Neural cell (in vitro differentiated cells): Measurements from ENCODE around the gene TACC2. TPM values are rescaled to one million over a fixed set of nuclear protein-coding genes. Genes with fewer than 3 reads are reported as not detected.

Experiments
- H2AFZ ChIP-seq: fragments of 200-600, 300-800 bp; sonication (generic), shearing (Covaris generic); 2 replicates; pipeline ENCODE4 v1.6.0; 2014; ENCODE audit warnings: low read depth, mild to moderate bottlenecking, antibody characterized with exemption, low read length, moderate library complexity
- H3F3A ChIP-seq: fragments of 200-600 bp; shearing (Covaris generic); 2 replicates; pipeline ENCODE4 v1.6.1; 2016; ENCODE audit warnings: mild to moderate bottlenecking, moderate library complexity, mixed read lengths, antibody characterized with exemption, low read length; ENCODE audit not compliant: insufficient read depth, poor library complexity, severe bottlenecking
- H3K27ac ChIP-seq: fragments of 200-600, 300-800 bp; sonication (generic), shearing (Covaris generic); 2 replicates; pipeline ENCODE4 v1.5.1; 2014; ENCODE audit warnings: mild to moderate bottlenecking, low read length, moderate library complexity
- H3K27me3 ChIP-seq: fragments of 300-800, 200-600 bp; sonication (generic), shearing (Covaris generic); 2 replicates; pipeline ENCODE4 v1.6.0; 2014; ENCODE audit warnings: mild to moderate bottlenecking, low read depth, low read length, moderate library complexity; ENCODE audit not compliant: insufficient read depth
- H3K36me3 ChIP-seq: fragments of 300-800, 200-600 bp; sonication (generic), shearing (Covaris generic); 2 replicates; pipeline ENCODE4 v1.5.1; 2014; ENCODE audit warnings: mild to moderate bottlenecking, antibody characterized with exemption, low read length, moderate library complexity; ENCODE audit not compliant: insufficient read depth
- H3K4me2 ChIP-seq: fragments of 300-800, 200-600 bp; sonication (generic), shearing (Covaris generic); 2 replicates; pipeline ENCODE4 v1.6.0; 2014; ENCODE audit warnings: mild to moderate bottlenecking, low read length
- H3K4me3 ChIP-seq: fragments of 300-800, 200-600 bp; sonication (generic), shearing (Covaris generic); 2 replicates; pipeline ENCODE4 v1.5.1; 2014; ENCODE audit warnings: mild to moderate bottlenecking, low read length, moderate library complexity
- H3K79me2 ChIP-seq: fragments of 200-600 bp; shearing (Covaris generic); replicated peaks from 2 replicates; pipeline ENCODE4 v1.6.0; 2014; ENCODE audit warnings: mild to moderate bottlenecking, low read length, moderate library complexity; ENCODE audit not compliant: insufficient read depth
- H3K9ac ChIP-seq: fragments of 300-800, 200-600 bp; sonication (generic), shearing (Covaris generic); 2 replicates; pipeline ENCODE4 v1.6.1; 2016; ENCODE audit warnings: mild to moderate bottlenecking, low read length, mixed read lengths
- H3K9me2 ChIP-seq: fragments of 200-600 bp; shearing (Covaris generic); 2 replicates; pipeline ENCODE4 v1.6.1; 2016; ENCODE audit warnings: mild to moderate bottlenecking, low read length, mixed read lengths; ENCODE audit not compliant: insufficient read depth
- H3K9me3 ChIP-seq: fragments of 200-600, 300-800 bp; sonication (generic), shearing (Covaris generic); 2 replicates; pipeline ENCODE4 v1.6.1; 2016; ENCODE audit warnings: mild to moderate bottlenecking, mixed run types, low read length, moderate library complexity, mixed read lengths
- H4K20me1 ChIP-seq: fragments of 200-600 bp; shearing (Covaris generic); 2 replicates; pipeline ENCODE4 v1.6.1; 2016; ENCODE audit warnings: mild to moderate bottlenecking, mixed run types; ENCODE audit not compliant: insufficient read depth
- CTCF ChIP-seq: fragments of 450-650 bp; IDR thresholded peaks from 2 replicates; pipeline ENCODE4 v1.5.1; 2014; ENCODE audit warnings: antibody characterized with exemption, mild to moderate bottlenecking, moderate library complexity; ENCODE audit not compliant: poor library complexity, severe bottlenecking
- EP300 ChIP-seq: fragments of 450-650 bp; conservative IDR thresholded peaks from 2 replicates; pipeline ENCODE4 v1.6.1; 2014; ENCODE audit warnings: antibody characterized with exemption, mild to moderate bottlenecking, moderate library complexity; ENCODE audit not compliant: poor library complexity, severe bottlenecking
- EZH2 ChIP-seq: fragments of 200-600, 300-800 bp; shearing (Covaris generic), sonication (generic); IDR thresholded peaks from 2 replicates; pipeline ENCODE4 v1.6.1; 2014; ENCODE audit warnings: antibody characterized with exemption, low read length, borderline replicate concordance, mild to moderate bottlenecking; ENCODE audit not compliant: insufficient read depth, poor library complexity, severe bottlenecking
- MXI1 ChIP-seq: fragments of 450-650 bp; conservative IDR thresholded peaks from 2 replicates; pipeline ENCODE4 v1.6.1; 2014; ENCODE audit warnings: antibody characterized with exemption, mild to moderate bottlenecking; ENCODE audit not compliant: poor library complexity, severe bottlenecking
- POLR2AphosphoS5 ChIP-seq: IDR thresholded peaks from 2 replicates; pipeline ENCODE4 v1.6.1; 2012
- RAD21 ChIP-seq: fragments of 450-650 bp; conservative IDR thresholded peaks from 2 replicates; pipeline ENCODE4 v1.6.1; 2014; ENCODE audit warnings: antibody characterized with exemption, mild to moderate bottlenecking, moderate library complexity
- REST ChIP-seq: IDR thresholded peaks from 2 replicates; pipeline ENCODE4 v1.6.1; 2012; ENCODE audit warnings: borderline replicate concordance
- SMC3 ChIP-seq: fragments of 450-650 bp; conservative IDR thresholded peaks from 2 replicates; pipeline ENCODE4 v1.6.1; 2014; ENCODE audit warnings: antibody characterized with exemption, mild to moderate bottlenecking, moderate library complexity; ENCODE audit not compliant: poor library complexity
- TAF1 ChIP-seq: IDR thresholded peaks from 2 replicates; pipeline ENCODE4 v1.6.1; 2012; ENCODE audit warnings: low read depth
- polyA plus RNA-seq: library from polyadenylated mRNA; depleted of rRNA; stranded (reverse); fragments of >200 nt; gene quantifications from 2 replicates; pipeline ENCODE4 v1.2.3, GENCODE V29; 2014

Gene TACC2
- polyA plus RNA-seq, 1 donor from 2014 or later: 17.6 TPM

GRCh38 chr10:122178655-122179054 lies 189.7 kb downstream of the TACC2 start:
- no peaks in the 10 kb centered on the region for H3K36me3 ChIP-seq
- TF ChIP-seq REST: no peak
- no peak for TF ChIP-seq EZH2
- TF ChIP-seq MXI1: no peak
- no peak for TF ChIP-seq TAF1
- no peak for TF ChIP-seq POLR2AphosphoS5
- no peak for TF ChIP-seq SMC3
- TF ChIP-seq CTCF: no peak
- TF ChIP-seq RAD21: no peak
- TF ChIP-seq EP300: no peak
- no peaks in the 10 kb centered on the region for H3F3A ChIP-seq
- H3K4me2 ChIP-seq: no peak overlapping the region
- H2AFZ ChIP-seq: no peak overlapping the region
- H3K9ac ChIP-seq: no peak overlapping the region
- H3K4me3 ChIP-seq: no peak overlapping the region
- peaks cover 42% of the 10 kb centered on the region for H3K79me2 ChIP-seq
- no peaks in the 10 kb centered on the region for H3K9me2 ChIP-seq
- H3K27ac ChIP-seq: no peak overlapping the region
- peaks cover 5% of the 10 kb centered on the region for H4K20me1 ChIP-seq
- no peaks in the 10 kb centered on the region for H3K27me3 ChIP-seq
- H3K9me3 ChIP-seq: no peaks in the 10 kb centered on the region

- H3K4me3 ChIP-seq: no peak overlapping the region
- no peak overlapping the region for H3K9ac ChIP-seq
- no peak for TF ChIP-seq EP300
- no peaks in the 10 kb centered on the region for H3K27me3 ChIP-seq
- H3K27ac ChIP-seq: no peak overlapping the region
- H4K20me1 ChIP-seq: peaks cover 5% of the 10 kb centered on the region
- H3K79me2 ChIP-seq: peaks cover 22% of the 10 kb centered on the region
- no peaks in the 10 kb centered on the region for H3K9me2 ChIP-seq
- H3K9me3 ChIP-seq: no peaks in the 10 kb centered on the region
- no peaks in the 10 kb centered on the region for H3F3A ChIP-seq
- no peak overlapping the region for H3K4me2 ChIP-seq
- H3K36me3 ChIP-seq: no peaks in the 10 kb centered on the region
- H2AFZ ChIP-seq: no peak overlapping the region
Measured at GRCh38 chr10:122181041-122181732, 192.2 kb downstream of the TACC2 start.
